WERI-Rb-1 (cell line): ENCODE results near the gene TBC1D5.

Experiments used
- DNase-seq: peaks from one replicate; pipeline ENCODE4 v3.0.0-alpha.2; 2020
- H3K27ac ChIP-seq: fragments of 250-450 bp; sonication (Bioruptor Pico); 2 replicates; pipeline ENCODE4 v1.5.1; 2020; ENCODE audit warnings: mild to moderate bottlenecking, moderate library complexity
- H3K27me3 ChIP-seq: fragments of 250-450 bp; sonication (Bioruptor Pico); 2 replicates; pipeline ENCODE4 v1.5.1; 2021; ENCODE audit warnings: mild to moderate bottlenecking, low read depth, moderate library complexity; ENCODE audit not compliant: insufficient read depth, severe bottlenecking
- H3K36me3 ChIP-seq: fragments of 250-450 bp; sonication (Bioruptor Pico); 2 replicates; pipeline ENCODE4 v1.5.1; 2020; ENCODE audit warnings: mild to moderate bottlenecking, moderate library complexity
- H3K4me3 ChIP-seq: 2 replicates; pipeline ENCODE4 v1.5.1; 2011; ENCODE audit warnings: low read depth, mild to moderate bottlenecking, control low read depth, low read length
- H3K9me3 ChIP-seq: fragments of 250-450 bp; sonication (Bioruptor Pico); 2 replicates; pipeline ENCODE4 v1.5.1; 2021; ENCODE audit warnings: mild to moderate bottlenecking, moderate library complexity; ENCODE audit not compliant: severe bottlenecking
- CTCF ChIP-seq: IDR thresholded peaks from 2 replicates; pipeline ENCODE4 v1.5.1; 2011; ENCODE audit warnings: low read depth, mild to moderate bottlenecking, control low read depth, inconsistent platforms, low read length

Gene TBC1D5

GRCh38 chr3:17581421-17582080 lies 160.9 kb downstream of the TBC1D5 start:
- TF ChIP-seq CTCF = no peak
- H3K4me3 ChIP-seq = no peak overlapping the region
- no peak overlapping the region for H3K27ac ChIP-seq
- H3K27me3 ChIP-seq = no peaks in the 10 kb centered on the region
- DNase-seq = no peak
- no peaks in the 10 kb centered on the region for H3K9me3 ChIP-seq
- H3K36me3 ChIP-seq = no peaks in the 10 kb centered on the region

GRCh38 chr3:17580901-17581300 lies 161.5 kb downstream of the TBC1D5 start:
- no peaks in the 10 kb centered on the region for H3K27me3 ChIP-seq
- no peaks in the 10 kb centered on the region for H3K36me3 ChIP-seq
- H3K27ac ChIP-seq = no peak overlapping the region
- no peak for DNase-seq
- no peaks in the 10 kb centered on the region for H3K9me3 ChIP-seq
- TF ChIP-seq CTCF = no peak
- H3K4me3 ChIP-seq = no peak overlapping the region

GRCh38 chr3:17579289-17580031 lies 163.0 kb downstream of the TBC1D5 start:
- TF ChIP-seq CTCF = no peak
- DNase-seq = no peak
- Histone ChIP-seq H3K9me3 (no peaks in the 10 kb centered on the region), H3K27ac (no peak overlapping the region), H3K36me3 (no peaks in the 10 kb centered on the region), H3K27me3 (no peaks in the 10 kb centered on the region), H3K4me3 (no peak overlapping the region)

GRCh38 chr3:17577796-17578520 lies 164.5 kb downstream of the TBC1D5 start:
- no peak for TF ChIP-seq CTCF
- Histone ChIP-seq H3K9me3 (no peaks in the 10 kb centered on the region), H3K27ac (no peak overlapping the region), H3K4me3 (no peak overlapping the region), H3K27me3 (no peaks in the 10 kb centered on the region), H3K36me3 (no peaks in the 10 kb centered on the region)
- no peak for DNase-seq

- Histone ChIP-seq H3K36me3 (no peaks in the 10 kb centered on the region), H3K4me3 (no peak overlapping the region), H3K27me3 (no peaks in the 10 kb centered on the region), H3K27ac (no peak overlapping the region), H3K9me3 (no peaks in the 10 kb centered on the region)
- no peak for DNase-seq
- TF ChIP-seq CTCF = no peak
Observed at GRCh38 chr3:17573396-17573795, 169.0 kb downstream of the TBC1D5 start.
